ENCODE data around the gene PITX1.
"Not testable (repeated sequence)": the region's sequence is repeated elsewhere in the genome, so short reads cannot be mapped to it uniquely, and the experiment has no call there.

Gene PITX1

DNA sequence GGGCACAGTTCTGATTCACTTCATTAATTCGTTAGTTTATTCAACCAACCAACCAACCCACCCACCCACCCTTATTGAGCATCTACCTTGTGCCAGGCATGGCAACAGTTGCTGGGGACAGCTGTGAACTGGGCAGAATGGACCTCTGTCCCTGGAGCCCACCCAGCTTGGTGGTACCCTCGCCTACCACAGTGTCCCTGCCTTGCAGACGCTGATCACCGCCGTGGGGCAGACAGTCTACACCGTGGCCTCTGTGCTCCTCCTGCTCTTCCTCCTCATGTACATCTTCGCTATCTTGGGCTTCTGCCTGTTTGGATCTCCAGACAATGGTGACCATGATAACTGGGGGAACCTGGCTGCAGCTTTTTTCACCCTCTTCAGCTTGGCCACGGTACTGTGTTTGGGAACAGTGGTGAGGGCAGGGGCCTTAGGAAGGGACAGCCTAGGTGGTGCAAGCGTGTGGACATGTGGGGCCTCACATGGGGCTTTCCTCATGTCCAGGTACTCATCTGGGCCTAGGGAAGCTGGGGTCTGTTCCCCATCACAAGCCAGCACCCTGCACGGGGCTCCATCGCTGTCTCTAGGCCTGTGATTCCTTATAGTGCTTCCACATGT, 26.2 kb downstream of the PITX1 start:
- no peak overlapping the region for H3K9ac ChIP-seq (ENCODE audit: low read length)
- H3K4me1 ChIP-seq (ENCODE audit: control insufficient read depth, insufficient read depth, low read length), result no peaks in the 10 kb centered on the region
- H3K27me3 ChIP-seq (ENCODE audit: control insufficient read depth, insufficient read depth, low read length), result no peaks in the 10 kb centered on the region
- H3K36me3 ChIP-seq (ENCODE audit: control insufficient read depth, insufficient read depth, low read length), result no peaks in the 10 kb centered on the region
- H3K27ac ChIP-seq (ENCODE audit: low read depth, low read length), result no peak overlapping the region
- H3K9me3 ChIP-seq (ENCODE audit: control insufficient read depth, insufficient read depth, low read depth, low read length), result no peaks in the 10 kb centered on the region
- no peak overlapping the region for H3K4me3 ChIP-seq (ENCODE audit: low read depth, low read length)

DNA sequence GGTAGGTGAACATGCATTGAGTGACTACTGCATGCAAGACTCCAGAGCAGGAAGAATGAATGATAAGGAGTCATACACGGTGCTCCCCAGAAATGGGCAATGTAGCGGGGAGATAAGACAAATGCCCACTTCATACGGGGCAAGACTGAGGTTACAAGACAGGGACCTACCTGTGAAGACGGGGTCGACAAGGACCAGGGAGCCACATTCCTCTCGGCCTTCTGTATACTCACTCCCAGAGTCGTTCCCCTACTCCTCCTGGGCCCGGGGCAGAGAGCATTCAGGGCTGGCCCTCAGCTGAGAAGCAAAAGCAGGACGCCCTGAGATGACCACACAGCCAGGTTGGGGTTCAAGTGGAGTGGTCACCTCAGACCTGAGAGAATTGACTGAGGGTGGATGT, 26.7 kb downstream of the PITX1 start:
- no peaks in the 10 kb centered on the region for H3K9me3 ChIP-seq (ENCODE audit: control insufficient read depth, insufficient read depth, low read depth, low read length)
- no peaks in the 10 kb centered on the region for H3K4me1 ChIP-seq (ENCODE audit: control insufficient read depth, insufficient read depth, low read length)
- no peaks in the 10 kb centered on the region for H3K36me3 ChIP-seq (ENCODE audit: control insufficient read depth, insufficient read depth, low read length)

DNA sequence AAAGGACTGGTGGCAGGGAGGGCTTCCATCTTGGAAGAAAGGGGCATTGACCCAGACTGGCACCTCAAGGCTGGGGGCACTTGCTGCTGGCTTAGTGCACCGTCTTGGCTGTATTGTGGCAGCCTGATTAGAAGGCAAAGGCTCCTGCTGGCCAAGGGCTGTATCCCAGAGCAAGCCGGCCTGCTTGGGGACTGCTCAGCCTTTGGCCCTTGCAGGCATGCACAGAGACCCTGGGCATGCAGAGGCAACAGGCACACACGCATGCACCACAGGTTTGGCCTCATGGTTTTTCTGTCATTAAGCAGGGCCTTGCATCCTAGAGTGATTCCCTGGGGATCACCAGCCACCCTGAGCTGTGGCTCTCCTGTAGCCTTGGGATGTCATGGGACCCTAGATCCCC, 29.0 kb downstream of the PITX1 start:
- H3K4me1 ChIP-seq (ENCODE audit: control insufficient read depth, insufficient read depth, low read length), result no peaks in the 10 kb centered on the region
- no peak overlapping the region for H3K27ac ChIP-seq (ENCODE audit: low read depth, low read length)
- no peaks in the 10 kb centered on the region for H3K36me3 ChIP-seq (ENCODE audit: control insufficient read depth, insufficient read depth, low read length)
- H3K27me3 ChIP-seq (ENCODE audit: control insufficient read depth, insufficient read depth, low read length), result no peaks in the 10 kb centered on the region
- H3K9me3 ChIP-seq (ENCODE audit: control insufficient read depth, insufficient read depth, low read depth, low read length), result no peaks in the 10 kb centered on the region
- no peak overlapping the region for H3K4me3 ChIP-seq (ENCODE audit: low read depth, low read length)
- no peak overlapping the region for H3K9ac ChIP-seq (ENCODE audit: low read length)

More for the DNA sequence above, 26.7 kb downstream of the PITX1 start:
- Histone ChIP-seq H3K27ac (ENCODE audit: low read depth, low read length) (no peak overlapping the region), H3K9ac (ENCODE audit: low read length) (no peak overlapping the region), H3K27me3 (ENCODE audit: control insufficient read depth, insufficient read depth, low read length) (no peaks in the 10 kb centered on the region), H3K4me3 (ENCODE audit: low read depth, low read length) (no peak overlapping the region)

DNA sequence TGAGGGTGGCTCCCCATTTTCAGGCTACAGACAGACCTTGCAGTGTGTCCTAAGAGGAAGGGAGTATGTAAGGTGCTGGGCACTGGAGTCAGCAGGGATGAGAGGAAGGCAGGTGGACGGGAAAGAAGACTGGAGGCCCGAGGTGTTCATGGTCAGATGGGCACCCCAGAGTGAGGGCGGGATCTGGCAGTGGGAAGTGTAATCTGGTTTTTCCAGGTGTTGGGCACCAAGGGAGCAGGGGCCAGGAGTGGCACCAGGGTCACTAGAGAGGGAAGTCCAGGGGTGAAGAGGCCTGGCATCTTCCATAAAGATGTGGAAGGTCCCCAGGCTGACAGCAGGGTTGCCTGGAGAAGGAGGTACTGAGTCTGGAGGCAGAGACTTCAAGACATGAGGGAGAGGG, 29.7 kb downstream of the PITX1 start:
- Histone ChIP-seq H3K4me3 (ENCODE audit: low read depth, low read length) (no peak overlapping the region), H3K9ac (ENCODE audit: low read length) (no peak overlapping the region), H3K4me1 (ENCODE audit: control insufficient read depth, insufficient read depth, low read length) (no peaks in the 10 kb centered on the region), H3K9me3 (ENCODE audit: control insufficient read depth, insufficient read depth, low read depth, low read length) (no peaks in the 10 kb centered on the region), H3K27ac (ENCODE audit: low read depth, low read length) (no peak overlapping the region), H3K36me3 (ENCODE audit: control insufficient read depth, insufficient read depth, low read length) (no peaks in the 10 kb centered on the region), H3K27me3 (ENCODE audit: control insufficient read depth, insufficient read depth, low read length) (no peaks in the 10 kb centered on the region)

DNA sequence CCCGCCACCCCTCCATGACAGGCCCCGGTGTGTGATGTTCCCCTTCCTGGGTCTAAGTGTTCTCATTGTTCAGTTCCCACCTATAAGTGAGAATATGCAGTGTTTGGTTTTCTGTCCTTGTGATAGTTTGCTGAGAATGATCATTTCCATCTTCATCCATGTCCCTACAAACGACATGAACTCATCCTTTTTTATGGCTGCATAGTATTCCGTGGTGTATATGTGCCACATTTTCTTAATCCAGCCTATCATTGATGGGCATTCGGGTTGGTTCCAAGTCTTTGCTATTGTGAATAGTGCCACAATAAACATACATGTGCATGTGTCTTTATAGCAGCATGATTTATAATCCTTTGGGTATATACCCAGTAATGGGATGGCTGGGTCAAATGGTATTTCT, 36.0 kb downstream of the PITX1 start:
- H3K27ac ChIP-seq (ENCODE audit: low read depth, low read length); H3K4me3 ChIP-seq (ENCODE audit: low read depth, low read length); H3K9me3 ChIP-seq (ENCODE audit: control insufficient read depth, insufficient read depth, low read depth, low read length); H3K9ac ChIP-seq (ENCODE audit: low read length); H3K36me3 ChIP-seq (ENCODE audit: control insufficient read depth, insufficient read depth, low read length); H3K4me1 ChIP-seq (ENCODE audit: control insufficient read depth, insufficient read depth, low read length); H3K27me3 ChIP-seq (ENCODE audit: control insufficient read depth, insufficient read depth, low read length): not testable (repeated sequence)

DNA sequence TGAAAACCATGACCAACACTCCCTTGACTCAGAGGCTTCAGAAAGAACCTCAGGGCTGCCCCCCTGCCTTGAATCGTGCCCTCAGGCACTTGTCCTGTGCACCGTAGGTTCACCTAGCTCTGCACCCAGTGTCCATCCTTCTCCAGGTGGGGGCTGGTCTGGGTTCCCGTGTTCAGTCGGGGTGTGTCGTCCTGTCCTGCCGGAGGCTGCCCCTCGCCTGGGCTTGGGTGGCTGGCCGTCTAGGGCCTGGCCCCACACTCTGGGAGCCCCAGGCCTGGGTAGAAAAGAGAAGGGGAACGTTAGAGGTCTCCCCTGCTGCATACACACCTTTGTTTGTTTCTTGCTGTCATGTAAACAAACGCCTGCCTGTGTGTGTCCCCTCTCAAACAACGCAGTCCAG, 37.0 kb downstream of the PITX1 start:
- H3K36me3 ChIP-seq (ENCODE audit: control insufficient read depth, insufficient read depth, low read length), result no peaks in the 10 kb centered on the region
- H3K4me3 ChIP-seq (ENCODE audit: low read depth, low read length), result no peak overlapping the region
- H3K9ac ChIP-seq (ENCODE audit: low read length), result no peak overlapping the region
- no peaks in the 10 kb centered on the region for H3K9me3 ChIP-seq (ENCODE audit: control insufficient read depth, insufficient read depth, low read depth, low read length)
- no peaks in the 10 kb centered on the region for H3K27me3 ChIP-seq (ENCODE audit: control insufficient read depth, insufficient read depth, low read length)
- H3K4me1 ChIP-seq (ENCODE audit: control insufficient read depth, insufficient read depth, low read length), result no peaks in the 10 kb centered on the region
- no peak overlapping the region for H3K27ac ChIP-seq (ENCODE audit: low read depth, low read length)

DNA sequence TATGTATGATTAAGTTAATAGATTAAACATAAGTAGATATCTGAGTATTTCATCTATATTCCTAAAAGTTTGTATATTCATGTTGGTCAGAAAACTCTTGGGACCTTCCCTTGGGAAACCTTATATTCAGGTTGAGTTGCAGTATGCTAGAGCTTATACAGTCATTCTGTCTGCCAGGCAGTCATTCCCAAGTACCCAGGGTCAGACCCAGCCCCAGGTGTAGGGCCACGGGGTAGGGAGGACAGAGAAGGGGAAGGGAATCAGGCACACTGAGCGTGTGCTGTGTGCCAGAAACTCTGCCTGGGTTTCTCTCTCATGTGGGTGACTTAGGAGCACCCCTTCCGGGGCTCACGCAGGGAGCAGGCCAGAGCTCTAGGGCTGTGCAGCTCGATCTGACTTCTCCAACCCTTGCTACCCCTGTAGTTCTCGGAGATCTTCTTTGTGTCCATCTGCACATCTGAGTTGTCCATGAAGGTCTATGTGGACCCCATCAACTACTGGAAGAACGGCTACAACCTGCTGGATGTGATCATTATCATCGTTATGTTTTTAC, 38.1 kb downstream of the PITX1 start:
- no peaks in the 10 kb centered on the region for H3K36me3 ChIP-seq (ENCODE audit: control insufficient read depth, insufficient read depth, low read length)
- H3K27me3 ChIP-seq (ENCODE audit: control insufficient read depth, insufficient read depth, low read length), result no peaks in the 10 kb centered on the region
- H3K4me1 ChIP-seq (ENCODE audit: control insufficient read depth, insufficient read depth, low read length), result no peaks in the 10 kb centered on the region
- H3K9me3 ChIP-seq (ENCODE audit: control insufficient read depth, insufficient read depth, low read depth, low read length), result peaks cover 4% of the 10 kb centered on the region; the same call in 1 of the 2 replicates
- H3K27ac ChIP-seq (ENCODE audit: low read depth, low read length), result no peak overlapping the region
- H3K4me3 ChIP-seq (ENCODE audit: low read depth, low read length), result no peak overlapping the region
- H3K9ac ChIP-seq (ENCODE audit: low read length), result no peak overlapping the region

DNA sequence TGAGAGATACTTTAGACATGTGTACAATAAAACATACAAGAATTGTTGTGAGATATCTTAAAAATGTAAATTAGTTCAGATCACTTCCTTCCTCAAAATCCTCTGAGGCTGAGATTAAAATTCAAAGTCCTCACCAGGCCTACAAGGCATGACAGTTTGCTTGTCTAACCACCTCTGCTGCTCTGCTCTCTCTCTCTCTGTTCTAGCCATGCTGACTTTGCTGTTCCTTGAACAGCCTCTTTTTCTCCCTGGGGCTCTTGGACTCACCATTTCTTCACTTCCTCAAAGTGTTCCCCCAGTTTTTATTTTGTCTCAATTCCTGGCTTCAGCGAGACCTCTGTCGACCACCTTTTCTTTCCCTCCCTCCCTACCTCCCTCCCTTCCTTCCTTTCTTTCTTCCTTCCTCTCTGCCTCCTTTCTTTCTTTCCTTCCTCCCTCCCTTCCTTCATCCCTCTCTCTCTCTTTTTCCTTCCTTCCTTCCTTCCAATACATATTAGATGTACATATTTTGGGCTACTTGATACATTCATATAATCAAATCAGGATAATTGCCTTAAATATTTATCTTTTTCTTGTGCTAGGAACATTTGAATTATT, 39.4 kb downstream of the PITX1 start:
- H3K36me3 ChIP-seq (ENCODE audit: control insufficient read depth, insufficient read depth, low read length), result no peaks in the 10 kb centered on the region
- no peaks in the 10 kb centered on the region for H3K27me3 ChIP-seq (ENCODE audit: control insufficient read depth, insufficient read depth, low read length)
- H3K9me3 ChIP-seq (ENCODE audit: control insufficient read depth, insufficient read depth, low read depth, low read length), result peaks cover 4% of the 10 kb centered on the region; the same call in 1 of the 2 replicates
- H3K27ac ChIP-seq (ENCODE audit: low read depth, low read length), result no peak overlapping the region
- H3K9ac ChIP-seq (ENCODE audit: low read length), result no peak overlapping the region
- H3K4me3 ChIP-seq (ENCODE audit: low read depth, low read length), result no peak overlapping the region
- peaks cover 8% of the 10 kb centered on the region for H3K4me1 ChIP-seq (ENCODE audit: control insufficient read depth, insufficient read depth, low read length)

DNA sequence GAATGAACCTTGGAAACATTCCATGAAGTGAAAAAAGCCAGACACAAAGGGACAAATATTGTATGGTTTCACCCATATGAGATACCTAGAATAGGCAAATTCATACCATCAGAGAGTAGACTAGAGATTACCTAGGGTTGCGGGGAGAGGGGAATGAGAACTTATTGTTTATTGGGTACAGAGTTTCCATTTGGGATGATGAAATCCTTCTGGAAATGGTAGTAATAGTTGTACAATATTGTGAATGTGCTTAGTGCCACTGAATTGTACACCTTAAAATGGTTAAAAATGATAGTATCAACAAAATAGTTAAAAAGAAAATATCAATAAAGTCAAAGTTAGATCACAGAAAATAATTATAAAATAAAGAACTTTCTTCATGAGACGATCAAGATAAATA, 40.9 kb downstream of the PITX1 start:
- H3K4me3 ChIP-seq (ENCODE audit: low read depth, low read length), result no peak overlapping the region
- peaks cover 17% of the 10 kb centered on the region for H3K4me1 ChIP-seq (ENCODE audit: control insufficient read depth, insufficient read depth, low read length)
- no peak overlapping the region for H3K27ac ChIP-seq (ENCODE audit: low read depth, low read length)
- peaks cover 4% of the 10 kb centered on the region; the same call in 1 of the 2 replicates for H3K9me3 ChIP-seq (ENCODE audit: control insufficient read depth, insufficient read depth, low read depth, low read length)
- no peaks in the 10 kb centered on the region for H3K27me3 ChIP-seq (ENCODE audit: control insufficient read depth, insufficient read depth, low read length)
- H3K9ac ChIP-seq (ENCODE audit: low read length), result no peak overlapping the region
- no peaks in the 10 kb centered on the region for H3K36me3 ChIP-seq (ENCODE audit: control insufficient read depth, insufficient read depth, low read length)

DNA sequence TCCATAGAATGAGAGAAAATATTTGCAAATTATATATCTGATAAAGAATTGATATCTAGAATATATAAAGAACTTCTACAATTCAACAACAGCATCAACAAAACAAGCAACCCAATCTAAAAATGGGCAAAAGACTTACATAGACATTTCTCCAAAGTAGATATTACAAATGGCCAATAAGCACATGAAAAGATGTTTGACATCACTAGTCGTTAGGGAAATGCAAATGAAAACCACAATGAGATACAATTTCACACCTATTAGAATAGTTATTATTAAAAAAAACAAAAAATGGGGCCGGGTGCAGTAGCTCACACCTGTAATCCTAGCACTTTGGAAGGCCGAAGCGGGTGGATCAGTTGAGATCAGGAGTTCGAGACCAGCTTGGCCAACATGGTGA, 41.9 kb downstream of the PITX1 start:
- H3K27me3 ChIP-seq (ENCODE audit: control insufficient read depth, insufficient read depth, low read length), result no peaks in the 10 kb centered on the region
- H3K9me3 ChIP-seq (ENCODE audit: control insufficient read depth, insufficient read depth, low read depth, low read length), result peaks cover 4% of the 10 kb centered on the region; the same call in 1 of the 2 replicates
- no peak overlapping the region for H3K9ac ChIP-seq (ENCODE audit: low read length)
- no peaks in the 10 kb centered on the region for H3K36me3 ChIP-seq (ENCODE audit: control insufficient read depth, insufficient read depth, low read length)
- no peak overlapping the region for H3K4me3 ChIP-seq (ENCODE audit: low read depth, low read length)
- no peak overlapping the region for H3K27ac ChIP-seq (ENCODE audit: low read depth, low read length)
- H3K4me1 ChIP-seq (ENCODE audit: control insufficient read depth, insufficient read depth, low read length), result peaks cover 17% of the 10 kb centered on the region

DNA sequence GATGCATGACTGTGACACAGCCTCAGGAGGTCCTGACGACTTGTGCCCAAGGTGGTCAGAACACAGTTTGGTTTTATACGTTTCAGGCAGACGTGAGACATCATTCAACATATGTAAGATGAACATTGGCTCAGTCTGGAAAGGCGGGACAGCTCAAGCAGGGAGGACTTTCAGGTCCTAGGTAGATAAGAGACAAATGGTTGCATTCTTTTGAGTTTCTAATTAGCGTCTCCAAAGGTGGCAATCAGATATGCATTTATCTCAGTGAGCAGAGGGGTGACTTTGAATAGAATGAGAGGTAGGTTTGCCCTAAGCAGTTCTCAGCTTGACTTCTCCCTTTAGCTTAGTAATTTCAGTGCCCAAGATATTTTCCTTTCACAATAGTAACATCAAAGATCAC, 43.8 kb downstream of the PITX1 start:
- not testable (repeated sequence) for H3K9me3 ChIP-seq (ENCODE audit: control insufficient read depth, insufficient read depth, low read depth, low read length); H3K9ac ChIP-seq (ENCODE audit: low read length); H3K27ac ChIP-seq (ENCODE audit: low read depth, low read length); H3K27me3 ChIP-seq (ENCODE audit: control insufficient read depth, insufficient read depth, low read length); H3K4me3 ChIP-seq (ENCODE audit: low read depth, low read length); H3K36me3 ChIP-seq (ENCODE audit: control insufficient read depth, insufficient read depth, low read length)
- peaks cover 17% of the 10 kb centered on the region for H3K4me1 ChIP-seq (ENCODE audit: control insufficient read depth, insufficient read depth, low read length)
